CD4-positive, alpha-beta T cell (primary cell): ENCODE measurements around the gene GCDH. TPM values are rescaled to one million over a fixed set of nuclear protein-coding genes. Genes with fewer than 3 reads are reported as not detected.
"Not testable (repeated sequence)": the region's sequence is repeated elsewhere in the genome, so short reads cannot be mapped to it uniquely, and the experiment has no call there.

Experiments used
- ATAC-seq: fragments of 200-7000 bp; cut with Tn5 transposase; one replicate; pipeline ENCODE4 v1.10.0; 2022; ENCODE audit warnings: mild to moderate bottlenecking; ENCODE audit not compliant: poor library complexity
- CTCF ChIA-PET: fragments of 350-600 bp; sonication (Branson Sonifier 250); formaldehyde crosslinking; loops from one replicate; lab custom pipeline; 2021; ENCODE audit warnings: antibody characterized with exemption, inconsistent platforms; lab: Charles Lee
- POLR2A ChIA-PET: fragments of 350-600 bp; sonication (Branson Sonifier 250); formaldehyde crosslinking; loops from one replicate; lab custom pipeline; 2021; ENCODE audit warnings: antibody characterized with exemption, inconsistent platforms; lab: Charles Lee
- DNase-seq, 14 experiments: peaks; one replicate each; pipeline ENCODE4 v3.0.0-alpha.2; 2013 to 2020; ENCODE audit warnings: mixed read lengths in 2 of 14
- H3K27ac ChIP-seq, 2 donors: one replicate each; pipeline versions ENCODE4 v1.5.1 to v1.7.0; 2013; ENCODE audit warnings: low read length in 2 of 2, low read depth in 1 of 2, mild to moderate bottlenecking in 1 of 2
- H3K27me3 ChIP-seq, 2 experiments: 1 replicate in 1 of 2; 2 replicates in 1 of 2; pipeline versions ENCODE4 v1.6.1 to v1.7.0; 2013; ENCODE audit warnings: low read length in 2 of 2, control low read depth in 1 of 2, mild to moderate bottlenecking in 1 of 2, moderate library complexity in 1 of 2; ENCODE audit not compliant: insufficient read depth in 2 of 2, control insufficient read depth in 1 of 2
- H3K36me3 ChIP-seq: one replicate; pipeline ENCODE4 v1.6.1; 2013; ENCODE audit warnings: low read length, control low read depth; ENCODE audit not compliant: insufficient read depth
- H3K4me1 ChIP-seq: one replicate; pipeline ENCODE4 v1.6.1; 2013; ENCODE audit warnings: low read length, control low read depth; ENCODE audit not compliant: insufficient read depth
- H3K4me3 ChIP-seq: one replicate; pipeline ENCODE4 v1.5.1; 2013; ENCODE audit warnings: mild to moderate bottlenecking, low read length, moderate library complexity
- H3K9me3 ChIP-seq, 2 experiments: 1 replicate in 1 of 2; 2 replicates in 1 of 2; pipeline versions ENCODE4 v1.6.1 to v1.7.0; 2013; ENCODE audit warnings: low read length in 2 of 2, mild to moderate bottlenecking in 2 of 2, control low read depth in 1 of 2, moderate library complexity in 1 of 2; ENCODE audit not compliant: control insufficient read depth in 1 of 2, insufficient read depth in 1 of 2
- H3K27ac Mint-ChIP-seq: one replicate; pipeline ENCODE4 v1.8.0; 2020; ENCODE audit warnings: mixed read lengths
- H3K27me3 Mint-ChIP-seq: one replicate; pipeline ENCODE4 v1.8.0; 2021; ENCODE audit warnings: mixed read lengths
- H3K36me3 Mint-ChIP-seq: one replicate; pipeline ENCODE4 v1.8.0; 2021; ENCODE audit warnings: low read depth, mixed read lengths
- H3K4me1 Mint-ChIP-seq: one replicate; pipeline ENCODE4 v1.8.0; 2021; ENCODE audit warnings: low read depth, mixed read lengths
- H3K4me3 Mint-ChIP-seq: one replicate; pipeline ENCODE4 v1.8.0; 2020; ENCODE audit warnings: mild to moderate bottlenecking, mixed read lengths
- H3K9me3 Mint-ChIP-seq: one replicate; pipeline ENCODE4 v1.8.0; 2020; ENCODE audit warnings: mixed read lengths
- intact Hi-C, 2 experiments: fragments of 100-400 bp; cut with DNase I in 1 of 2; cut with micrococcal nuclease in 1 of 2; formaldehyde crosslinking; loops; one replicate each; pipeline versions ENCODE4 v1.15.1 to v1.9.0; 2023 to 2025; cut with DNase I, micrococcal nuclease
- total RNA-seq, 174 experiments: library from RNA in 2 of 174; stranded (reverse) in 2 of 174; gene quantifications; one replicate each; pipeline ENCODE4 v1.2.3 and lab custom pipeline; 2021 to 2026
- TF ChIP-seq, protein P1 (sequence below): fragments of 200-600 bp; IDR thresholded peaks from one replicate; pipeline ENCODE4 v1.8.0; 2022; ENCODE audit warnings: antibody characterized with exemption, mild to moderate bottlenecking

Gene GCDH
- total RNA-seq, 2 experiments from 2014 or later, result 39.2 to 42.1 TPM

DNA sequence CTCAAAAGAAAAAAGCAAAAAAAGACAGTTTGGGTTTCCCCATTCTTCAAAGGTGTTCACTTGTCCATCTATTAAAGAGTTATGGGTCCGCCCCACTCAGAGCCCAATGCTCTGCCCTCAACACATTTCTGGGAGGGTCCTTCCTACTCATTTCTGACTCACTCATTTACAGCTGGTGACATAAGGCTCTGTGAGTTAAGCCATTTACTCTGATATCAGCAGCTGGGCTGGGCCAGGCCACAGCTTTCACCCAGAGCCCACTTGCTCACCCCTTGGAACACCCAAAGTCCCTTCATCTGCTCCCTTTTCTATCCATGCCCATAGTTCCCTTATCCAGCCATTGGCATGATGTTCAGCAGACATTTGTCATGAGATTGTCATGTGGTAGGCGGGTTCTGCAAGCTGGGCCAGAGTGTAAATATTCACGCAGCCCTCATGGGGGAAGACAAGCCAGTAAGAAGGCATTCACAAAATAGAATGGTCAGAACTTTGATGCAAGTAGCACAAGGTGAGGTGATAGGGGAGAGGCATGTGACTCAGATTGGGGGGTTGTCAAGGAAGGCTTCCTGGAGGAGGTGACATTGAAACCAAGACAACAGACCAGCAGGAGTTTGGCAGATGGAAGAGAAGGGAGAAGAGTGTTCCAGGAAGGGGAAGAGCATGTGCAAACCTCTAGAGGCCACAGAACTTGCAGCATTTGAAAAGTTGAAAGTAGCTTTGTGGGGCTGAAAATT lies 46.8 kb upstream of the GCDH start:
- intact Hi-C loops, result no loop called here
- ATAC-seq, result no peak
- Mint-ChIP-seq H3K4me3 (no peak overlapping the region), H3K27ac (no peak overlapping the region), H3K36me3 (no peaks in the 10 kb centered on the region), H3K27me3 (peaks cover 75% of the 10 kb centered on the region), H3K4me1 (peaks cover 24% of the 10 kb centered on the region), H3K9me3 (no peaks in the 10 kb centered on the region)
- peaks cover 60 to 71% of the 10 kb centered on the region in 2 experiments for H3K27me3 ChIP-seq
- CTCF ChIA-PET, result interaction anchor here (1.2 kb wide), 1 partner anchor 84 kb away, joined by 4 read pairs; no protein-coding TSS in a partner anchor
- peaks cover 0 to 13% of the 10 kb centered on the region in 2 experiments for H3K9me3 ChIP-seq
- TF ChIP-seq, protein P1, sequence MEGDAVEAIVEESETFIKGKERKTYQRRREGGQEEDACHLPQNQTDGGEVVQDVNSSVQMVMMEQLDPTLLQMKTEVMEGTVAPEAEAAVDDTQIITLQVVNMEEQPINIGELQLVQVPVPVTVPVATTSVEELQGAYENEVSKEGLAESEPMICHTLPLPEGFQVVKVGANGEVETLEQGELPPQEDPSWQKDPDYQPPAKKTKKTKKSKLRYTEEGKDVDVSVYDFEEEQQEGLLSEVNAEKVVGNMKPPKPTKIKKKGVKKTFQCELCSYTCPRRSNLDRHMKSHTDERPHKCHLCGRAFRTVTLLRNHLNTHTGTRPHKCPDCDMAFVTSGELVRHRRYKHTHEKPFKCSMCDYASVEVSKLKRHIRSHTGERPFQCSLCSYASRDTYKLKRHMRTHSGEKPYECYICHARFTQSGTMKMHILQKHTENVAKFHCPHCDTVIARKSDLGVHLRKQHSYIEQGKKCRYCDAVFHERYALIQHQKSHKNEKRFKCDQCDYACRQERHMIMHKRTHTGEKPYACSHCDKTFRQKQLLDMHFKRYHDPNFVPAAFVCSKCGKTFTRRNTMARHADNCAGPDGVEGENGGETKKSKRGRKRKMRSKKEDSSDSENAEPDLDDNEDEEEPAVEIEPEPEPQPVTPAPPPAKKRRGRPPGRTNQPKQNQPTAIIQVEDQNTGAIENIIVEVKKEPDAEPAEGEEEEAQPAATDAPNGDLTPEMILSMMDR, result no peak
- POLR2A ChIA-PET, result no interaction called here
- DNase-seq, result no peak
- H3K27ac ChIP-seq, result no peak overlapping the region
- H3K4me1 ChIP-seq, result peaks cover 28% of the 10 kb centered on the region
- no peaks in the 10 kb centered on the region for H3K36me3 ChIP-seq
- no peak overlapping the region for H3K4me3 ChIP-seq

DNA sequence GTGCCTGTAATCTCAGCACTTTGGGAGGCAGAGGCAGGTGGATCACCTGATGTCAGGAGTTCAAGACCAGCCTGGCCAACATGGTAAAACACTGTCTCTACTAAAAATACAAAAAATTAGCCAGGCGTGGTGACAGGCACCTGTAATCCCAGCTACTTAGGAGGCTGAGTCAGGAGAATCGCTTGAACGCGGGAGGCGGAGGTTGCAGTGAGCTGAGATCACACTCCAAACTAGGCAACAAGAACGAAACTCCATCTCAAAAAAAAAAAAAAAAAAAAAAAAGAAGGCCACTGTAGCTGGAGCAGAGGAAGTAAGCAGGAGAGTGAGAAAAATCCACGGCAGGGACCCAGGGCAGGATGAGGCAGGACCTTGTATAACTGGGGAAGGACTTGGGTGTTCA lies 44.3 kb upstream of the GCDH start:
- not testable (repeated sequence) for H3K4me3 ChIP-seq, ATAC-seq, H3K4me1 Mint-ChIP-seq, H3K9me3 Mint-ChIP-seq, DNase-seq, H3K27ac Mint-ChIP-seq, H3K36me3 Mint-ChIP-seq, H3K36me3 ChIP-seq, H3K4me3 Mint-ChIP-seq, H3K27ac ChIP-seq, H3K9me3 ChIP-seq
- peaks cover 36 to 48% of the 10 kb centered on the region in 2 experiments for H3K27me3 ChIP-seq
- ChIA-PET CTCF (interaction anchor here (0.8 to 3.3 kb wide), 13 partner anchors 16 to 246 kb away, joined by 3 to 29 read pairs (median 5); partner anchors contain the start of genes GET3 and HOOK2), POLR2A (interaction anchor here (0.7 to 1.9 kb wide), 6 partner anchors 40 to 113 kb away, joined by 3 to 7 read pairs (median 4); partner anchors contain the start of gene RNASEH2A)
- intact Hi-C loops, result loop anchor here (1.0 to 2.0 kb wide), 7 partner anchors 50 to 170 kb away; no protein-coding TSS in a partner anchor
- peaks cover 51% of the 10 kb centered on the region for H3K27me3 Mint-ChIP-seq
- peaks cover 12% of the 10 kb centered on the region for H3K4me1 ChIP-seq

DNA sequence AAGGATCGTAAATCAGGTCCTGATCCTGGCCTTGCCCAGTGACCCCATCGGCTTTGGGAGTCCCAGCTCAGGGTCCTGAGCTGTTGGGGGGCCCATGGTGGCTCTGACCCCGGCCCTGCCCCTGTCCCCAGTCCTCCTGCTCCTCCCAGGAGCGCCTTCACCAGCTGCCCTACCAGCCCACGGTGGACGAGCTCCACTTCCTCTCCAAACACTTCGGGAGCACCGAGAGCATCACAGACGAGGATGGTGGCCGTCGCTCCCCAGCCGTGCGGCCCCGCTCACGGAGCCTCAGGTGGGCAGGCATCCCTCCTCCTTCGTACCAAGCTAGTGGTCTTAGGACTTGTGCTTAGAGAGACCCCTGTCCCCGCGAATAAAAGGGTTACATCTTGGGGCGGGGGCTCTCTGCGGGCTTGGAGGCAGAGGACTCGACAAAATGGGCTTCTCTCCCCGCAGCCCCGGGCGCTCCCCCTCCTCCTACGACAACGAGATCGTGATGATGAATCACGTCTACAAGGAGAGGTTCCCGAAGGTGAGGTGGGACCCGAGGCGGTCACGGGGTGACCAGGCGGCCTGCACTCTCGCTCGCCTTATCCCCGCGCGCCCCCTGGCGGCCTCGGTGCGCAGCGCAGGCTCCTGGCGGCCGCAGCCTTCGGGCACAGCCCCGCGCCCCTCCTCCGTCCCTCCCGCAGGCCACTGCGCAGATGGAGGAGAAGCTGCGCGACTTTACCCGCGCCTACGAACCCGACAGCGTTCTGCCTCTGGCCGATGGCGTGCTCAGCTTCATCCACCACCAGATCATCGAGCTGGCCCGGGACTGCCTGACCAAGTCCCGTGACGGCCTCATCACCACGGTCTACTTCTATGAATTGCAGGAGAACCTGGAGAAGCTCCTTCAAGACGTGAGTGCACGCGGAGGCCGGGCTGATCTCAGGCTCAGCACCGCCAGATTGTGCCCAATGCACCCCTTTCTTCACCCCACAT lies 43.5 kb upstream of the GCDH start:
- no peaks in the 10 kb centered on the region for H3K9me3 Mint-ChIP-seq
- H3K4me3 ChIP-seq, result peak overlapping the region; percentile 31
- intact Hi-C loops, result loop anchor here (1.0 to 2.0 kb wide), 7 partner anchors 51 to 171 kb away; no protein-coding TSS in a partner anchor
- POLR2A ChIA-PET, result interaction anchor here (0.7 to 1.9 kb wide), 6 partner anchors 41 to 113 kb away, joined by 3 to 7 read pairs (median 4); partner anchors contain the start of gene RNASEH2A
- no peak overlapping the region for H3K4me3 Mint-ChIP-seq
- H3K27me3 Mint-ChIP-seq, result peaks cover 43% of the 10 kb centered on the region
- peak; percentile 95 for ATAC-seq
- DNase-seq, result peak; percentile 59 to 88 (median 77)
- H3K4me1 Mint-ChIP-seq, result no peaks in the 10 kb centered on the region
- no peak overlapping the region for H3K27ac Mint-ChIP-seq
- peaks cover 11% of the 10 kb centered on the region for H3K4me1 ChIP-seq
- no peaks in the 10 kb centered on the region for H3K36me3 ChIP-seq
- H3K27ac ChIP-seq, result no peak overlapping the region
- TF ChIP-seq, protein P1, result peak; percentile 99
- CTCF ChIA-PET, result interaction anchor here (0.6 to 3.3 kb wide), 18 partner anchors 10 to 247 kb away, joined by 3 to 29 read pairs (median 4); partner anchors contain the start of genes GET3 and HOOK2
- no peaks in the 10 kb centered on the region for H3K9me3 ChIP-seq
- H3K36me3 Mint-ChIP-seq, result no peaks in the 10 kb centered on the region
- H3K27me3 ChIP-seq, result peaks cover 29 to 41% of the 10 kb centered on the region in 2 experiments
